ENCODE data around the gene SEC14L1.

The SEC14L1 gene

DNA sequence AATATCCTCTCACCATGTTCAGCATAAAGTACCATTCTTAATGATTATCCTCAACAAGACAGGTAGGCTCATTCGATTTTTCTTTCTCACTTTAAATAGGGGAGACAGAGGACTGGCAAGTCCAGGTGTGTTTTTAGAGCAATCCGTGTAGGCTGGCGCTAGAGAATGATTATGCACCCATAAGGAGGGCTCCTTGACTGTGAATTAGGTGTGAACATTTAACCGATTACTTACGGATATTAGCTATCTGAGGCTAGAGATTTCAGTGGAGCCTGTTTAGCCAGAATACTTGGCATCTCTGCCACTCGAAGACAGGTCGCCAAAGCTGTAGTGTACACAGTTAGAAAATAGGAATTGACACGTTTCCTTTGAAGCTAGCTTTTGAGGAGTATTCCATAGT is 1.9 kb downstream of the SEC14L1 start:
- TF ChIP-seq, protein P1, sequence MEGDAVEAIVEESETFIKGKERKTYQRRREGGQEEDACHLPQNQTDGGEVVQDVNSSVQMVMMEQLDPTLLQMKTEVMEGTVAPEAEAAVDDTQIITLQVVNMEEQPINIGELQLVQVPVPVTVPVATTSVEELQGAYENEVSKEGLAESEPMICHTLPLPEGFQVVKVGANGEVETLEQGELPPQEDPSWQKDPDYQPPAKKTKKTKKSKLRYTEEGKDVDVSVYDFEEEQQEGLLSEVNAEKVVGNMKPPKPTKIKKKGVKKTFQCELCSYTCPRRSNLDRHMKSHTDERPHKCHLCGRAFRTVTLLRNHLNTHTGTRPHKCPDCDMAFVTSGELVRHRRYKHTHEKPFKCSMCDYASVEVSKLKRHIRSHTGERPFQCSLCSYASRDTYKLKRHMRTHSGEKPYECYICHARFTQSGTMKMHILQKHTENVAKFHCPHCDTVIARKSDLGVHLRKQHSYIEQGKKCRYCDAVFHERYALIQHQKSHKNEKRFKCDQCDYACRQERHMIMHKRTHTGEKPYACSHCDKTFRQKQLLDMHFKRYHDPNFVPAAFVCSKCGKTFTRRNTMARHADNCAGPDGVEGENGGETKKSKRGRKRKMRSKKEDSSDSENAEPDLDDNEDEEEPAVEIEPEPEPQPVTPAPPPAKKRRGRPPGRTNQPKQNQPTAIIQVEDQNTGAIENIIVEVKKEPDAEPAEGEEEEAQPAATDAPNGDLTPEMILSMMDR (IDR thresholded peaks at IDR 0.05; ENCODE audit: low read length, missing control alignments) = no peak
- H3K4me3 ChIP-seq (replicated peaks; ENCODE audit: low read depth, low read length) = peak overlapping the region; percentile 92
- no peak for DNase-seq (ENCODE audit: low read depth)

DNA sequence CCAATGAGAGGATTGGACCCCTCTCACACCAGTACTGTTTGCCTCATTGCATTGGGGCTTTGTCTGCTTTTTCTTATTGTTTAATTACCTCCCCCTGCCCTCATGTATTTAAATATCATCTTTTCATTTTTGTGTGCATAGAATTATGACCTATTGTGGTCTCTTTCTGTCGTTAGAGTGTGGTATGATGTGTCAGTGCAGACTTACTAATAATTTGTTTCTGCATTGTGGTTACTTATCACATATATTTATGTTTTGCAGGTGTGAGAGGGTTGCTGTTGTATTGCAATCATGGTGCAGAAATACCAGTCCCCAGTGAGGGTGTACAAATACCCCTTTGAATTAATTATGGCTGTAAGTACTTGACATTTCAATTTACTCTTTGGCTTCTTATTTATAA is 2.5 kb downstream of the SEC14L1 start:
- TF ChIP-seq, protein P1 (IDR thresholded peaks at IDR 0.05; ENCODE audit: low read length, missing control alignments) = no peak
- DNase-seq (ENCODE audit: low read depth) = no peak
- H3K4me3 ChIP-seq (replicated peaks; ENCODE audit: low read depth, low read length) = peak overlapping the region; percentile 92

DNA sequence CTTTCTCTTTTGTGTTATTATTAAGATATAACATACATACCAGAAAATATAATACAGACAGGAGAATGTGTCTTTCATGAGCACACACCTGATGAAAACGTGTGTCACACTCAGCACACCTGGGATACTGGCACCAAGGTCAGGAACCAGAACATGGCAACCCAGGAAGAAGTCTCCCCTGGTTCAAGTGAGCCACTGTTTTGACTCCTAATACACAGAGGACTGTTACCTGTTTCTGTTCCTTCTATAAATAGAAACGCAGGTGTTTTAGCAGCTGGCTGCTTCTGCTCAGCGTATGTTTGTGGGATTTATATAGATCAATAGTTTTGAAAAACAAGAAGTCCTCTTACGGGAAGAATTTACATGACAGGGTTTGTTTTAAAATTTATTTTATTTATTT is 3.5 kb downstream of the SEC14L1 start:
- peak overlapping the region; percentile 92 for H3K4me3 ChIP-seq (replicated peaks; ENCODE audit: low read depth, low read length)
- DNase-seq (ENCODE audit: low read depth) = no peak
- TF ChIP-seq, protein P1 (IDR thresholded peaks at IDR 0.05; ENCODE audit: low read length, missing control alignments) = no peak

DNA sequence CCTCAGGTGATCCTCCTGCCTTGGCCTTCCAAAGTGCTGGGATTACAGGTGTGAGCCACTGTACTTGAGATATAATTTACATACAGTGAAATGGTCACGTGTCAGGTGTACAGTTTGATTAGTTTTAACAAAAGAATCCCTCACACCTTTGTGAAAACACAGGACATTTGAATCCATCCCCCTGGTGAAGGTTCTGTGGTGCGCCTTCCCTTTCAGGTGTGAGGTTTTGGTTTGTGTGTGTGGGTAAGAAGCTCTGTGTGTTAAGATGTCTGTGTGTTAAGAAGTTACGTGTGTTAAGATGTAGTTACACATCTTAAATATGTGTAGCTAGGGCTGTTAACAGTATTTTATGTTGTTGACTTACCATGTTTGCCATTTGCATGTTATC is 4.4 kb downstream of the SEC14L1 start:
- no peak for DNase-seq (ENCODE audit: low read depth)
- H3K4me3 ChIP-seq (replicated peaks; ENCODE audit: low read depth, low read length) = peak overlapping the region; percentile 26

DNA sequence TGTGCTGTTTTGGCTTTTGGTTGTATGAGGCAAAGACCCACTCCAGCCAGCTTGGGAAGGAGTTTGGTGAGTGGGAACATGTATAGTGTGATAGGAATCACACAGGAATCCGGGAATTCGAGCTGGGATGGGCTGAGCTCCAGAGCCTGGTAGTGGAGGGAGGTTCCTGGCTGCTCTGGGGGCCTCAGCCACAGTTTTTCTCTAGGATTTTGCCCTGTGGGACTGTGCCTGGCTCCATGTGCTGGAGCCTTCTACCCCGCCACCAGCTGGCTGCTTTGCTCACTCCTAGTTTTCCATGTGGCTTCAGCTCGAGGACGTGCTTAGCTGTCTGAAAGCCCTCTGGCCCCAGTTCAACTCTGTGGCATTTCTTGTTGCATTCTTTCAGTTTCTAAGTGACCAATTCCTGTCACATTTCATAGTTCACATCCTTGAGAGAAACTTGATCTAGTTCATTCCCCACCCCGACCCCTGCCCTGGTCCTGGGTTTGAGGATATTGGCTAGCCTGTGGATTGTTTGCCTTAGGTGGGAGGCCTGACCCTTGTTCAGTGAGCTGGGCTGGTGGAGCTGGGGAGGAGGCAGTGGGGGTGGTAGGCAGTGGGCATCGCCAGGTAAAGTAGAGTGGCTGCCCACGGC is 5.0 kb downstream of the SEC14L1 start:
- TF ChIP-seq, protein P1 (IDR thresholded peaks at IDR 0.05; ENCODE audit: low read length, missing control alignments) = peak; percentile 34
- DNase-seq (ENCODE audit: low read depth) = peak; percentile 82
- peak overlapping the region; percentile 26 for H3K4me3 ChIP-seq (replicated peaks; ENCODE audit: low read depth, low read length)

More for the DNA sequence above, 4.4 kb downstream of the SEC14L1 start:
- TF ChIP-seq, protein P1 (IDR thresholded peaks at IDR 0.05; ENCODE audit: low read length, missing control alignments) = no peak

DNA sequence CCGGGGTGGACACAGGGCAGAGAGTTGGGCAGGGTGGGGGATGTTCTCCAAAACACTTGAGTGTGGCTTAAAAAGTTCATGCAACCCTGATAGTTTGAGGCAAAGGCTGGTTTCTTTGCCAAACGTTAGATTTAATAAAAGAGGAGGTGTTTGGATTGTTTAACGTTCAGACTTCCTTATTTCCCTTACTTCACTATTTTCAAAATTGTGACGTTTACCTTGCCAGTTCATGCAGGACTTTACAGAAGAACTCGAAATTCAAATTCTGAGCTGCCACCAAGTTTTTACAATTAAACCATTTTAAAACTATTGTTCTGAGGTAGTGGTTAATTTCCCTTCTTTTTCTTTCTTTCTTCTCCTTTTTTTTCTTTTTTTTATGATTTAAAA is 5.5 kb downstream of the SEC14L1 start:
- TF ChIP-seq, protein P1 (IDR thresholded peaks at IDR 0.05; ENCODE audit: low read length, missing control alignments) = no peak
- peak overlapping the region; percentile 26 for H3K4me3 ChIP-seq (replicated peaks; ENCODE audit: low read depth, low read length)
- no peak for DNase-seq (ENCODE audit: low read depth)

DNA sequence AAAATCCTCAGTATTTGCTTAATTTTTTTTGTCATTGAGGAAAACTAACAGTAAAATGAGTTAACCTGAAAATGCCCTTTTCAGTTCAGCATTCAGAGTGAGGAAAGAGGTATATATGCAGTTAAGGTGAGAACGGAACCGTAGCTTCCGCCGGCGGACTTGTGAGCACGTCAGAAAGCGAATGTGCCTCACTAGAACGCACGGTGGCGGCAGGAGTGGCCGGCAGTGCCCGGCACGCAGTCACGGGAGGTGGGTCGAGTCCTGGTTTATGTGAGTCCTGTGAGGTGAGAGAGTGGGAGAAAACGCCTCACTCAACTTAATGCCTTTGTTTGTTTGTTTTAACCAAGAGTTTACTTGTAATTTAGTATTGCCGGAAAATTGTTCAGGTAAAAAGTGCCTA is 6.1 kb downstream of the SEC14L1 start:
- no peak for DNase-seq (ENCODE audit: low read depth)
- H3K4me3 ChIP-seq (replicated peaks; ENCODE audit: low read depth, low read length) = no peak overlapping the region
- TF ChIP-seq, protein P1 (IDR thresholded peaks at IDR 0.05; ENCODE audit: low read length, missing control alignments) = no peak

All from fibroblast of pulmonary artery (primary cell).